Measurements from ENCODE around the gene AFF3.

Gene AFF3

GRCh38 chr2:99543247-99543646 lies 599.1 kb downstream of the AFF3 start:
- Histone ChIP-seq H3K9me3 (ENCODE audit: control insufficient read depth, low read depth, low read length) (no peaks in the 10 kb centered on the region), H3K27ac (ENCODE audit: low read length) (no peak overlapping the region), H3K4me1 (ENCODE audit: control insufficient read depth, low read depth, low read length) (no peaks in the 10 kb centered on the region), H3K27me3 (ENCODE audit: control insufficient read depth, insufficient read depth, low read length) (no peaks in the 10 kb centered on the region), H3K36me3 (ENCODE audit: control insufficient read depth, low read depth, low read length) (no peaks in the 10 kb centered on the region), H3K9ac (ENCODE audit: low read length) (no peak overlapping the region), H3K4me3 (ENCODE audit: low read length) (no peak overlapping the region)

DNA sequence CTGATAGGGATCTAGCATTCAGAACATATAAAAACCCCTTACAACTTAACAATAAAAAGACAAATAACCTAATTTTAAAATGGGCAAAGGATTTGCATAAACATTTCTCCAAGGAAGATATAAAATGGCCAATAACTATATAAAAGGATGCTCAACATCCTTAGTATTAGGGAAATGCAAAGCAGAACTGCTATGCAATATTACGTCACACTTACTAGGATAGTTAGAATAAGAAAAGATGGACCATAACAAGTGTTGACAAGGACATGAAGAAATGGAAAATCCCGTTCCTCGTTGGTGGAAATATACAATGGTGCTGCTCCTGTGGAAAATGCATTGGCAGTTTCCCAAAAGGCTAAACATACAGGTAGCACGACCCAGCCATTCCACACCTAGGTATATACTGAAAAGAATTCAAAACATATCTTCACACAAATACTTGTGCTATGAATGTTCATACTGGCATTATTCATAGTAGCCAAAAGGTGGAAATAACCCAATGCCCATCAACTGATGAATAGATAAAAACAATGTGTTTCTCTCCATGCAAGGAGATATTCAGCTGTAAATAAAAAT lies 604.4 kb downstream of the AFF3 start:
- no peak overlapping the region for H3K4me3 ChIP-seq (ENCODE audit: low read length)
- H3K9ac ChIP-seq (ENCODE audit: low read length), result no peak overlapping the region
- H3K27me3 ChIP-seq (ENCODE audit: control insufficient read depth, insufficient read depth, low read length), result no peaks in the 10 kb centered on the region
- no peak overlapping the region for H3K27ac ChIP-seq (ENCODE audit: low read length)
- H3K9me3 ChIP-seq (ENCODE audit: control insufficient read depth, low read depth, low read length), result no peaks in the 10 kb centered on the region
- no peaks in the 10 kb centered on the region for H3K36me3 ChIP-seq (ENCODE audit: control insufficient read depth, low read depth, low read length)
- H3K4me1 ChIP-seq (ENCODE audit: control insufficient read depth, low read depth, low read length), result no peaks in the 10 kb centered on the region

- no peaks in the 10 kb centered on the region for H3K9me3 ChIP-seq (ENCODE audit: control insufficient read depth, low read depth, low read length)
- no peak overlapping the region for H3K9ac ChIP-seq (ENCODE audit: low read length)
- H3K4me3 ChIP-seq (ENCODE audit: low read length), result no peak overlapping the region
- H3K27ac ChIP-seq (ENCODE audit: low read length), result no peak overlapping the region
- no peaks in the 10 kb centered on the region for H3K36me3 ChIP-seq (ENCODE audit: control insufficient read depth, low read depth, low read length)
- H3K4me1 ChIP-seq (ENCODE audit: control insufficient read depth, low read depth, low read length), result no peaks in the 10 kb centered on the region
- H3K27me3 ChIP-seq (ENCODE audit: control insufficient read depth, insufficient read depth, low read length), result no peaks in the 10 kb centered on the region
Observed at GRCh38 chr2:99524056-99524455, 618.3 kb downstream of the AFF3 start.

DNA sequence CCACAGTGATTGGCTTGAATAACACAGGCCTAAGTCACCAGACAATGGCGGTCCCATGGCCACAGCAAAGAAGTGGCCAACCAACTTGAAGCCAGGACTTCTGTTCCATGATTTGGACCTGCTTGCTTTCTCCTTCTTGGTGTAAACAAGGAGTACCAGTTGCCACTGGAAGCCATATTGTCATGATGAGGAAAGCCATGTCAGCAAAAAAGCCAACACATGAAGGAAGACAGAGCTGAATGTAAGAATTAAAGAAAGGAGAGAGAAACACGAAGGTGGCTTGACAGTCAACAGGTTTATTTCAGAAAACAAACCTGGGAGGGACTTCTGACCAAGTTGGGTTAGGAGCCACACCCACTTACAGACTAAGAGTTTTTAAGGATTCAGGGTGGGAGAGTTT lies 620.2 kb downstream of the AFF3 start:
- no peak overlapping the region for H3K27ac ChIP-seq (ENCODE audit: low read length)
- no peak overlapping the region for H3K9ac ChIP-seq (ENCODE audit: low read length)
- H3K36me3 ChIP-seq (ENCODE audit: control insufficient read depth, low read depth, low read length), result no peaks in the 10 kb centered on the region
- no peaks in the 10 kb centered on the region for H3K4me1 ChIP-seq (ENCODE audit: control insufficient read depth, low read depth, low read length)
- H3K27me3 ChIP-seq (ENCODE audit: control insufficient read depth, insufficient read depth, low read length), result no peaks in the 10 kb centered on the region
- no peaks in the 10 kb centered on the region for H3K9me3 ChIP-seq (ENCODE audit: control insufficient read depth, low read depth, low read length)
- H3K4me3 ChIP-seq (ENCODE audit: low read length), result no peak overlapping the region

DNA sequence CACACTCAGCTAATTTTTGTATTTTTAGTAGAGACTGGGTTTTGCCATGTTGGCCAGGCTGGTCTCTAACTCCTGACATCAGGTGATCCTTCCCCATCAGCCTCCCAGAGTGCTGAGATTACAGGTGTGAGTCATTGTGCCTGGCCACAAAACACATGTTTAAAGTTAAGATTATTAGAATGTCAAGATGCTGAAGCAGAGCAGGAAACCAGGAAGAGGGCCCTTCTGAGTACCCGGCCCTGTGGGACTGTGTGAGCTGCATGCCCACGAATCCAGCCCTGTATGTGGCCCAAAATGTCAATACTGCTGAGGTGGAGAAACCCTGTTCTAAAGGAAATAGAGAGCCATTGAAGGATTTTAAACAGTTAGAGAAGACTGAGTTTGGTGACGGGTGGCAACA lies 621.6 kb downstream of the AFF3 start:
- H3K9ac ChIP-seq (ENCODE audit: low read length), result no peak overlapping the region
- no peaks in the 10 kb centered on the region for H3K4me1 ChIP-seq (ENCODE audit: control insufficient read depth, low read depth, low read length)
- H3K36me3 ChIP-seq (ENCODE audit: control insufficient read depth, low read depth, low read length), result no peaks in the 10 kb centered on the region
- no peaks in the 10 kb centered on the region for H3K9me3 ChIP-seq (ENCODE audit: control insufficient read depth, low read depth, low read length)
- no peak overlapping the region for H3K4me3 ChIP-seq (ENCODE audit: low read length)
- H3K27ac ChIP-seq (ENCODE audit: low read length), result no peak overlapping the region
- no peaks in the 10 kb centered on the region for H3K27me3 ChIP-seq (ENCODE audit: control insufficient read depth, insufficient read depth, low read length)

DNA sequence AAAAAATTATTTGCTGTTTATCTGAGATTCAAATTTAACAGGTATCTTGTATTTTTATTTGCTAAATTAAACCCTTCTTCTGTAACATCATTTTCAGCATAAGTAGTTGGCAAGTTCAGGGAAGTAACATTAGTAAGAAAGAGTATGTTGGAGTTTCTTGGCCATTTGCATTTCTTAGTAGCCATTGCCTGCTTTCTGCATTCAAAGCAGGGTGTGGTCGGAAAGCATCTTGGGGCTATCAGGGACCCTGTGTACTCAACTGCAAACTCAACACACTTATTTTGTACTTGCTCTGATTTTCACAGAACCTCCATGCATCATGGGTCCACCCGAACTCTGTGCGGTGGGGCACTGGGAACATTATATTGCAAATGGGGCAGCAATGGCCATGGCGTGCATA lies 622.2 kb downstream of the AFF3 start:
- Histone ChIP-seq H3K27me3 (ENCODE audit: control insufficient read depth, insufficient read depth, low read length) (no peaks in the 10 kb centered on the region), H3K4me1 (ENCODE audit: control insufficient read depth, low read depth, low read length) (no peaks in the 10 kb centered on the region), H3K9me3 (ENCODE audit: control insufficient read depth, low read depth, low read length) (no peaks in the 10 kb centered on the region), H3K9ac (ENCODE audit: low read length) (no peak overlapping the region), H3K4me3 (ENCODE audit: low read length) (no peak overlapping the region), H3K27ac (ENCODE audit: low read length) (no peak overlapping the region), H3K36me3 (ENCODE audit: control insufficient read depth, low read depth, low read length) (no peaks in the 10 kb centered on the region)

DNA sequence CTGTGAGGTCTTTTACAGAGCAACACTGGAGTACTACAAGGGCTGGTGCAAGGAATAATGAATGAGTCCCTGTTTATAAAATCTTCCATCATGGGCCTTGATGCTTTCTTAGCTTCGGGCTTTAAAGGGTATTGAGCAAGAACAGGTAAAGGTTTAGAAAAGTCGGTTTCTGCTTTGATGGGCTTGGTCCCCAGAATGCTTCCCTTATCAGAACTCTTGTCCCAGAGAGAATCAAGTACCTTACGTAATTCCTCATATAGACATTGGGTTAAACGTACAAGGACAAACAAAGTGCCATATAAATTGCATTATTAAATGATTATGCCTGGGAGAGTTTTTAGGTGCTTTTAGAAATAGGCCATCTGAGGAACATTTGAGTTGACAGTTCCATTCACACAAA lies 628.0 kb downstream of the AFF3 start:
- Histone ChIP-seq H3K4me1 (ENCODE audit: control insufficient read depth, low read depth, low read length) (no peaks in the 10 kb centered on the region), H3K27ac (ENCODE audit: low read length) (no peak overlapping the region), H3K9me3 (ENCODE audit: control insufficient read depth, low read depth, low read length) (no peaks in the 10 kb centered on the region), H3K36me3 (ENCODE audit: control insufficient read depth, low read depth, low read length) (no peaks in the 10 kb centered on the region), H3K4me3 (ENCODE audit: low read length) (no peak overlapping the region), H3K9ac (ENCODE audit: low read length) (no peak overlapping the region), H3K27me3 (ENCODE audit: control insufficient read depth, insufficient read depth, low read length) (no peaks in the 10 kb centered on the region)

DNA sequence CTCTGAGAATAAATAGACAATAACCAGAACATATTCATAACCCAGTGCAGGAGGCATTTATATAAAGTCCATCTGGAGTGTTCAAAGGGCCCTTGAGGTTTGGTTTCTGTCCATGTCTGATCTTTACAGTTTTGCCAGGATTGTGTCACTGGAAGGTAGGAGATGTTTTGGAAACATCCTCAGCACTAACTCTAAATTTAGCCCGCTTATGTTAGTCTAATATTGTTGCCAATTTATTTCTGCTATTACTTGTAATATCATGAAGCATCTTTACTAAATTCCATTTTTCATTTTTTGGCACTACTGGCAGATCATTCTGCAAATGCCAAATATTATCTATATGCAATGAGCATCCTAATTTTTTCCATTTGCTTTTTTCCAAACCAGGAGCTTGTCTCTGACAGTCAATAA lies 630.2 kb downstream of the AFF3 start:
- H3K4me3 ChIP-seq (ENCODE audit: low read length), result no peak overlapping the region
- H3K36me3 ChIP-seq (ENCODE audit: control insufficient read depth, low read depth, low read length), result no peaks in the 10 kb centered on the region
- H3K9me3 ChIP-seq (ENCODE audit: control insufficient read depth, low read depth, low read length), result no peaks in the 10 kb centered on the region
- no peaks in the 10 kb centered on the region for H3K27me3 ChIP-seq (ENCODE audit: control insufficient read depth, insufficient read depth, low read length)
- no peak overlapping the region for H3K9ac ChIP-seq (ENCODE audit: low read length)
- no peaks in the 10 kb centered on the region for H3K4me1 ChIP-seq (ENCODE audit: control insufficient read depth, low read depth, low read length)
- no peak overlapping the region for H3K27ac ChIP-seq (ENCODE audit: low read length)

- Histone ChIP-seq H3K9me3 (ENCODE audit: control insufficient read depth, low read depth, low read length) (no peaks in the 10 kb centered on the region), H3K4me3 (ENCODE audit: low read length) (no peak overlapping the region), H3K9ac (ENCODE audit: low read length) (no peak overlapping the region), H3K36me3 (ENCODE audit: control insufficient read depth, low read depth, low read length) (no peaks in the 10 kb centered on the region), H3K4me1 (ENCODE audit: control insufficient read depth, low read depth, low read length) (no peaks in the 10 kb centered on the region), H3K27me3 (ENCODE audit: control insufficient read depth, insufficient read depth, low read length) (no peaks in the 10 kb centered on the region), H3K27ac (ENCODE audit: low read length) (no peak overlapping the region)
Observed at GRCh38 chr2:99509387-99509786, 633.0 kb downstream of the AFF3 start.

DNA sequence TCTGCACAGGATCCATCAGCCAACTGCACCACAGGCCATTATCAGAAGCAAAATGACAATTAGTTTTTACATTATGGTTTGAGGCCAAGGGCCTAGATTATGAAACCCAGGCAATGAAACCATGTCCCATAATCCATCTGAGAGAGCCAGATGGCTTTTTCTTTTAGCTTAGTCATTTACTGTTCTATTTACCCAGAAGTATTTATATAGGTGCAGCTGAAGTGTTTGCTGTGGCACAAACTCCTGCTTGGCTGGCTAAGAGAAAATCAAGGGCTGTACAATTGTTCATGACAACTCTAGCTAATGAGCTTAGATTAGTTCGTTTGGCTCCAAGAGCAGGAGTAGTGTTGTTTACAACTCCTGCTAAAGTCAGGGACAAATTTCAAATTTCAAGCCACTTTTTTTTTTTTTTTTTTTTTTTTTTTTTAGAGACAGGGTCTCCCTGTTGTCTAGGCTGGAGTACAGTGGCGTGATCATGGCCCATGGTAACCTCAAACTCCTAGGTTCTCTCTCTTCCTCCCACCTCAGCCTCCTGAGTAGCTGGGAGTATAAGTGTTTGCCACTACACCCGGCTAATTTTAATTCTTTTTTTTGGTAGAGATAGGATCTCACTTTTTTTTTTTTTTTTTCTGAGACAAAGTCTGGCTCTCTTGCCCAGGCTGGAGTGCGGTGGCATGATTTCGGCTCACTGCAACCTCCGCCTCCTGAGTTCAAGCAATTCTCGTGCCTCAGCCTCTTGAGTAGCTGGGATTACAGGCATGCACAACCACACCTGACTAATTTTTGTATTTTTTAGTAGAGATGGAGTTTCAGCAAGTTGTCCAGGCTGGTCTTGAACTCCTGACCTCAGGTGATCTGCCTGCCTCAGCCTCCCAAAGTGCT lies 634.2 kb downstream of the AFF3 start:
- Histone ChIP-seq H3K27ac (ENCODE audit: low read length) (no peak overlapping the region), H3K36me3 (ENCODE audit: control insufficient read depth, low read depth, low read length) (no peaks in the 10 kb centered on the region), H3K4me1 (ENCODE audit: control insufficient read depth, low read depth, low read length) (no peaks in the 10 kb centered on the region), H3K4me3 (ENCODE audit: low read length) (no peak overlapping the region), H3K27me3 (ENCODE audit: control insufficient read depth, insufficient read depth, low read length) (no peaks in the 10 kb centered on the region), H3K9ac (ENCODE audit: low read length) (no peak overlapping the region), H3K9me3 (ENCODE audit: control insufficient read depth, low read depth, low read length) (no peaks in the 10 kb centered on the region)

DNA sequence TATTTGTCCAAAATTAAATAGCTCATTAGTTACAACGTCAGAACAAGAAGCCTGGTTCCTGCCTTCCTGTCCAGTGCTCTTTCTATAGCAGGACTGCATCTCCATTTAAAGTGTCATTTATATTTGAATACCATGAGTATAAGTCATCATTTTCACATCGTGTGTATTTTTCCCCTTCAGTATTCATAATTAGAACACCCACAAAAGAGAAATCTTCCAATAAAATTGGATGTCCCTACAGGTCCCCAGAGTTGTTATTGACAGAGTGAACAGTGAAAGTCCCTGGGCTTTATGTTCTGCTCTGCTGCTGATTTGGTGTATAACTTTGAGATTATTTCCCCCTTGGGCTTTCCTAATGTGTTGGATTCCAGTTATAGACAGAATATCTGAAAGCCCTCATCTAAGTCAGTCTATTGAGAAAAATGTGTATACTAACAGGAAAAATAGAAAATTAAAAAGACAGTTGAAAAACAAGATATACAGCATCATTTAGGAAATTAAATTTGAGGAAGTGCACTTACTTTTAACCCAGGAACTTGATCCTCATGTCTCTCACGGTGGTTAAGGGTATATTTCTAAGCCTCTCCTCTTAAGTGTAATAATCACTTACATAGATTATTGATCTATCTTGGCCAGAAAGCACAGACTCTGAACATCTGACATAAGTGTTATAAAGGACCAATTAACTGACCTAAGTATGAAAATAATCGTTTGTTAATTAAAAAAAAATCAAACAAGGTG lies 637.4 kb downstream of the AFF3 start:
- Histone ChIP-seq H3K9me3 (ENCODE audit: control insufficient read depth, low read depth, low read length) (no peaks in the 10 kb centered on the region), H3K4me1 (ENCODE audit: control insufficient read depth, low read depth, low read length) (no peaks in the 10 kb centered on the region), H3K36me3 (ENCODE audit: control insufficient read depth, low read depth, low read length) (no peaks in the 10 kb centered on the region), H3K27me3 (ENCODE audit: control insufficient read depth, insufficient read depth, low read length) (no peaks in the 10 kb centered on the region), H3K4me3 (ENCODE audit: low read length) (no peak overlapping the region), H3K27ac (ENCODE audit: low read length) (no peak overlapping the region), H3K9ac (ENCODE audit: low read length) (no peak overlapping the region)

Data from iPS-18a (cell line).